CD4-positive, alpha-beta T cell (primary cell): Measurements from ENCODE around the gene SCNN1G. TPM values are rescaled to one million over a fixed set of nuclear protein-coding genes. Genes with fewer than 3 reads are reported as not detected.

Experiments
- ATAC-seq: fragments of 200-7000 bp; cut with Tn5 transposase; one replicate; pipeline ENCODE4 v1.10.0; 2022; ENCODE audit warnings: mild to moderate bottlenecking; ENCODE audit not compliant: poor library complexity
- CTCF ChIA-PET: fragments of 350-600 bp; sonication (Branson Sonifier 250); formaldehyde crosslinking; loops from one replicate; lab custom pipeline; 2021; ENCODE audit warnings: antibody characterized with exemption, inconsistent platforms; lab: Charles Lee
- POLR2A ChIA-PET: fragments of 350-600 bp; sonication (Branson Sonifier 250); formaldehyde crosslinking; loops from one replicate; lab custom pipeline; 2021; ENCODE audit warnings: antibody characterized with exemption, inconsistent platforms; lab: Charles Lee
- DNase-seq, 14 experiments: peaks; one replicate each; pipeline ENCODE4 v3.0.0-alpha.2; 2013 to 2020; ENCODE audit warnings: mixed read lengths in 2 of 14
- H3K27ac ChIP-seq, 2 donors: one replicate each; pipeline versions ENCODE4 v1.5.1 to v1.7.0; 2013; ENCODE audit warnings: low read length in 2 of 2, low read depth in 1 of 2, mild to moderate bottlenecking in 1 of 2
- H3K27me3 ChIP-seq, 2 experiments: 1 replicate in 1 of 2; 2 replicates in 1 of 2; pipeline versions ENCODE4 v1.6.1 to v1.7.0; 2013; ENCODE audit warnings: low read length in 2 of 2, control low read depth in 1 of 2, mild to moderate bottlenecking in 1 of 2, moderate library complexity in 1 of 2; ENCODE audit not compliant: insufficient read depth in 2 of 2, control insufficient read depth in 1 of 2
- H3K36me3 ChIP-seq: one replicate; pipeline ENCODE4 v1.6.1; 2013; ENCODE audit warnings: low read length, control low read depth; ENCODE audit not compliant: insufficient read depth
- H3K4me1 ChIP-seq: one replicate; pipeline ENCODE4 v1.6.1; 2013; ENCODE audit warnings: low read length, control low read depth; ENCODE audit not compliant: insufficient read depth
- H3K4me3 ChIP-seq: one replicate; pipeline ENCODE4 v1.5.1; 2013; ENCODE audit warnings: mild to moderate bottlenecking, low read length, moderate library complexity
- H3K9me3 ChIP-seq, 2 experiments: 1 replicate in 1 of 2; 2 replicates in 1 of 2; pipeline versions ENCODE4 v1.6.1 to v1.7.0; 2013; ENCODE audit warnings: low read length in 2 of 2, mild to moderate bottlenecking in 2 of 2, control low read depth in 1 of 2, moderate library complexity in 1 of 2; ENCODE audit not compliant: control insufficient read depth in 1 of 2, insufficient read depth in 1 of 2
- H3K27ac Mint-ChIP-seq: one replicate; pipeline ENCODE4 v1.8.0; 2020; ENCODE audit warnings: mixed read lengths
- H3K27me3 Mint-ChIP-seq: one replicate; pipeline ENCODE4 v1.8.0; 2021; ENCODE audit warnings: mixed read lengths
- H3K36me3 Mint-ChIP-seq: one replicate; pipeline ENCODE4 v1.8.0; 2021; ENCODE audit warnings: low read depth, mixed read lengths
- H3K4me1 Mint-ChIP-seq: one replicate; pipeline ENCODE4 v1.8.0; 2021; ENCODE audit warnings: low read depth, mixed read lengths
- H3K4me3 Mint-ChIP-seq: one replicate; pipeline ENCODE4 v1.8.0; 2020; ENCODE audit warnings: mild to moderate bottlenecking, mixed read lengths
- H3K9me3 Mint-ChIP-seq: one replicate; pipeline ENCODE4 v1.8.0; 2020; ENCODE audit warnings: mixed read lengths
- CTCF ChIP-seq: fragments of 200-600 bp; IDR thresholded peaks from one replicate; pipeline ENCODE4 v1.8.0; 2022; ENCODE audit warnings: antibody characterized with exemption, mild to moderate bottlenecking
- intact Hi-C, 2 experiments: fragments of 100-400 bp; cut with DNase I in 1 of 2; cut with micrococcal nuclease in 1 of 2; formaldehyde crosslinking; loops; one replicate each; pipeline versions ENCODE4 v1.15.1 to v1.9.0; 2023 to 2025; cut with DNase I, micrococcal nuclease
- total RNA-seq, 174 experiments: library from RNA in 2 of 174; stranded (reverse) in 2 of 174; gene quantifications; one replicate each; pipeline ENCODE4 v1.2.3 and lab custom pipeline; 2021 to 2026

Gene SCNN1G
- total RNA-seq, 2 experiments from 2014 or later, result not detected

DNA sequence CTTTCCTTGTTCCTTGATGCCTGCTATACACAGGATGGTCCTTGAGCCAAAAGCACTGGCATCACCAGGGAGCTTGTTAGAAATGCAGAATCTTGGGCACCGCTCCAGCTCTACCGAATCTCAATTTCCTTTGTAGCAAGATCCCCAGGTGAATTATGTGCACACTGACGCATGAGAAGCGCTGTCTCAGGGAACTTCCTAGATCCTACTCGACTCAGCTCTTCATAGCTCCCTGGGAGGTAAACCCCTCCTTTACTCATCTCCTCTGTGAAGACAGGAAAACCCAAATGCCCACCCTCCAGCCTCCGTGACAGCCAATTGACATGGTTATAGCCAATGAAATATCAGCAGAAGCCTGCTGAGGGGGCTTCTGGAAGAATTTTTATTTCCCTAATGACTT, 37.4 kb upstream of the SCNN1G start:
- H3K27ac Mint-ChIP-seq, result no peak overlapping the region
- no peak overlapping the region for H3K4me3 ChIP-seq
- POLR2A ChIA-PET, result no interaction called here
- no peaks in the 10 kb centered on the region for H3K27me3 ChIP-seq
- ATAC-seq (no peak), DNase-seq (no peak)
- no peak overlapping the region for H3K27ac ChIP-seq
- H3K4me1 ChIP-seq, result peaks cover 15% of the 10 kb centered on the region
- peaks cover 9% of the 10 kb centered on the region for H3K36me3 Mint-ChIP-seq
- no peaks in the 10 kb centered on the region for H3K27me3 Mint-ChIP-seq
- no peaks in the 10 kb centered on the region for H3K9me3 Mint-ChIP-seq
- H3K36me3 ChIP-seq, result no peaks in the 10 kb centered on the region
- H3K9me3 ChIP-seq, result no peaks in the 10 kb centered on the region
- TF ChIP-seq CTCF, result no peak
- H3K4me1 Mint-ChIP-seq, result peaks cover 27% of the 10 kb centered on the region
- H3K4me3 Mint-ChIP-seq, result no peak overlapping the region
- intact Hi-C loops, result loop anchor here in 1 of 2 experiments (5.0 kb wide), 1 partner anchor 1623 kb away; no protein-coding TSS in a partner anchor
- CTCF ChIA-PET, result interaction anchor here (1.0 kb wide), 1 partner anchor 36 kb away, joined by 3 read pairs; no protein-coding TSS in a partner anchor

GRCh38 chr16:23145608-23146007, 36.9 kb upstream of the SCNN1G start:
- peaks cover 27% of the 10 kb centered on the region for H3K4me1 Mint-ChIP-seq
- no peak for ATAC-seq
- no peaks in the 10 kb centered on the region for H3K9me3 Mint-ChIP-seq
- no peaks in the 10 kb centered on the region for H3K36me3 ChIP-seq
- no peaks in the 10 kb centered on the region for H3K9me3 ChIP-seq
- TF ChIP-seq CTCF, result no peak
- H3K4me3 Mint-ChIP-seq, result peak overlapping the region; percentile 39
- H3K27ac ChIP-seq, result no peak overlapping the region
- no peaks in the 10 kb centered on the region for H3K27me3 ChIP-seq
- no peak for DNase-seq
- CTCF ChIA-PET, result interaction anchor here (1.0 kb wide), 1 partner anchor 36 kb away, joined by 3 read pairs; no protein-coding TSS in a partner anchor
- H3K27me3 Mint-ChIP-seq, result no peaks in the 10 kb centered on the region
- H3K4me3 ChIP-seq, result no peak overlapping the region
- H3K27ac Mint-ChIP-seq, result no peak overlapping the region
- peaks cover 9% of the 10 kb centered on the region for H3K36me3 Mint-ChIP-seq
- POLR2A ChIA-PET, result no interaction called here
- H3K4me1 ChIP-seq, result peaks cover 15% of the 10 kb centered on the region
- intact Hi-C loops, result loop anchor here in 1 of 2 experiments (5.0 kb wide), 1 partner anchor 1623 kb away; no protein-coding TSS in a partner anchor

GRCh38 chr16:23146877-23147601, 35.5 kb upstream of the SCNN1G start:
- DNase-seq, result no peak
- Histone ChIP-seq H3K27me3 (no peaks in the 10 kb centered on the region), H3K27ac (no peak overlapping the region), H3K9me3 (no peaks in the 10 kb centered on the region), H3K4me3 (no peak overlapping the region), H3K36me3 (no peaks in the 10 kb centered on the region), H3K4me1 (peaks cover 15% of the 10 kb centered on the region)
- H3K27ac Mint-ChIP-seq, result no peak overlapping the region
- H3K27me3 Mint-ChIP-seq, result peaks cover 5% of the 10 kb centered on the region
- H3K4me3 Mint-ChIP-seq, result peak overlapping the region; percentile 77
- intact Hi-C loops, result loop anchor here in 1 of 2 experiments (5.0 kb wide), 1 partner anchor 1625 kb away; no protein-coding TSS in a partner anchor
- CTCF ChIA-PET, result interaction anchor here (0.6 kb wide), 1 partner anchor 21 kb away, joined by 3 read pairs; no protein-coding TSS in a partner anchor
- H3K4me1 Mint-ChIP-seq, result peaks cover 27% of the 10 kb centered on the region
- H3K9me3 Mint-ChIP-seq, result no peaks in the 10 kb centered on the region
- ATAC-seq, result no peak
- peaks cover 9% of the 10 kb centered on the region for H3K36me3 Mint-ChIP-seq
- TF ChIP-seq CTCF, result no peak
- POLR2A ChIA-PET, result no interaction called here
